ENCODE data around the gene LDHD.

- TF ChIP-seq CTCF (conservative IDR thresholded peaks at IDR 0.05 in 1 of 2, IDR thresholded peaks at IDR 0.05 in 1 of 2; ENCODE audit: extremely low read depth in 1 of 2, insufficient read depth in 1 of 2, low read depth in 1 of 2, low read length in 2 of 2) (no peak), EZH2 (IDR thresholded peaks at IDR 0.05; ENCODE audit: borderline replicate concordance, low read length) (no peak)
These were observed 36.1 kb upstream of the LDHD start for GRCh38 chr16:75152635-75153034.

Data from mammary epithelial cell (primary cell).